Neuron (in vitro differentiated cells): ENCODE measurements around the gene MARS2.
"Not testable (repeated sequence)": the region's sequence is repeated elsewhere in the genome, so short reads cannot be mapped to it uniquely, and the experiment has no call there.

Source experiments
- H2AFZ ChIP-seq: one replicate; pipeline ENCODE4 v1.6.1; 2013; ENCODE audit warnings: low read depth, mild to moderate bottlenecking, inconsistent platforms, low read length, moderate library complexity
- H3K27me3 ChIP-seq: one replicate; pipeline ENCODE4 v1.6.1; 2013; ENCODE audit warnings: low read length; ENCODE audit not compliant: insufficient read depth
- H3K36me3 ChIP-seq: one replicate; pipeline ENCODE4 v1.6.1; 2013; ENCODE audit warnings: low read length; ENCODE audit not compliant: insufficient read depth
- H3K4me1 ChIP-seq: one replicate; pipeline ENCODE4 v1.6.1; 2013; ENCODE audit warnings: low read length; ENCODE audit not compliant: insufficient read depth
- H3K4me3 ChIP-seq: 2 replicates; pipeline ENCODE4 v1.5.1; 2013; ENCODE audit warnings: mild to moderate bottlenecking, low read length, moderate library complexity
- H3K9me3 ChIP-seq: one replicate; pipeline ENCODE4 v1.6.1; 2013; ENCODE audit warnings: low read length

MARS2 gene

DNA sequence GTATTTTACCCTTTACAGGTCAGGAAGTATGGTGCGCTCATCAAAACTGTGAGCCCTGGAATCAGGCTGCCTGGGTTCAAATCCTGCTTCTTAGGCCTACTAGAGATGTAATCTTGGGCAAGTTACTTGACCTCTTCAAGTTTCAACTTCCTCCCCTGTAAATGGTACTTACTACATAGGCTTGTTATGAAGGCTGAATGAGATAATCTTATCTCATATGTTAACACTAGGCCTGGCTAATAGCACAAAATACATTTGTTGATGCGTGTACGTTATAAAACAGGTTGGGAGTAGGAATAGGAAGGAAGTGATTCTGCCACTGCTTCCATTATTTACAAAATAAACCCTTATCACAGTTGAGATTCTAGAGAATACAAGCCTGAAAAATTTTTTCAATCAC, 28.1 kb upstream of the MARS2 start:
- no peaks in the 10 kb centered on the region for H3K27me3 ChIP-seq
- H3K4me1 ChIP-seq: peaks cover 34% of the 10 kb centered on the region
- no peak overlapping the region for H2AFZ ChIP-seq
- no peaks in the 10 kb centered on the region for H3K9me3 ChIP-seq
- H3K36me3 ChIP-seq: no peaks in the 10 kb centered on the region
- no peak overlapping the region for H3K4me3 ChIP-seq

DNA sequence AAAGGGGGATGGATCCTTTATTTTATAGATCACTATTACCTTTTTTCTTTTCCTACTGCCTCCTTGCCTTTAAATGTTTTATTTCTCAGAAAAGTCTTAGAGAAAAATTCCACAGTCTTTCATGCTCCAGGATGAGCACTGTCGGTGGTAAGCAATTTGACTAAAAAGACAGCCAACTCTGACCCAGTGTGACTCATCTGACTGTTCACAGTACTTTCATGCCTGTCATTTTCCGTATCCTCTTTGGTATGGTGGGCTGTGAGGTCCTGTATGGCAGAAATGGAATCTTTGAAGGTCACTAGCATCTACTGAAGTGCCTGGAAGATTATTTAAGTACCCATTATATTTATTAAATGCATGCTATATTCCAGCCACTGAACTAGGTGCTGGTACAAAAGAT, 27.7 kb upstream of the MARS2 start:
- peaks cover 34% of the 10 kb centered on the region for H3K4me1 ChIP-seq
- no peak overlapping the region for H3K4me3 ChIP-seq
- H3K9me3 ChIP-seq: no peaks in the 10 kb centered on the region
- no peaks in the 10 kb centered on the region for H3K27me3 ChIP-seq
- H2AFZ ChIP-seq: no peak overlapping the region
- no peaks in the 10 kb centered on the region for H3K36me3 ChIP-seq

GRCh38 chr2:197695206-197695605, 10.0 kb upstream of the MARS2 start:
- not testable (repeated sequence) for H3K9me3 ChIP-seq, H3K27me3 ChIP-seq, H3K4me3 ChIP-seq, H2AFZ ChIP-seq, H3K4me1 ChIP-seq, H3K36me3 ChIP-seq

- H3K9me3 ChIP-seq, H3K27me3 ChIP-seq, H3K4me3 ChIP-seq, H2AFZ ChIP-seq, H3K4me1 ChIP-seq, H3K36me3 ChIP-seq: not testable (repeated sequence)
Observed at GRCh38 chr2:197695971-197696370, 9.2 kb upstream of the MARS2 start.

GRCh38 chr2:197696571-197696970, 8.6 kb upstream of the MARS2 start:
- H2AFZ ChIP-seq, H3K4me3 ChIP-seq, H3K36me3 ChIP-seq, H3K9me3 ChIP-seq, H3K4me1 ChIP-seq, H3K27me3 ChIP-seq: not testable (repeated sequence)

DNA sequence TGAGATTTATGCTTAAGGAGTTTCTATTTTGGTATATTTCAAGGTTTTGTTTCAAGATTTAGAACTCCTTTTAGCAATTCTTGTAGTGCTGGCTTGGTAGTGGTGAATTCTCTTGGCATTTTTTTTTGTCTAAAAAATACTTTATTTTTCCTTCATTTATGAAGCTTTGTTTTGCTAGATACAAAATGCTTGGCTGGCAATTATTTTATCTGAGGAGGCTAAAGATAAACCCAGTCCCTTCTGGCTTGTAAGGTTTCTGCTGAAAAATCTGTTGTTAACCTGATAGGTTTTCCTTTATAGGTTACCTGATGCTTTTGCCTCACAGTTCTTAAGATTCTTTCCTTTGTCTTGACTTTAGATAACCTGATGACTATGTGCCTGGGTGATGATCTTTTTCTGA, 5.4 kb upstream of the MARS2 start:
- not testable (repeated sequence) for H2AFZ ChIP-seq, H3K9me3 ChIP-seq, H3K4me1 ChIP-seq, H3K27me3 ChIP-seq, H3K36me3 ChIP-seq, H3K4me3 ChIP-seq

DNA sequence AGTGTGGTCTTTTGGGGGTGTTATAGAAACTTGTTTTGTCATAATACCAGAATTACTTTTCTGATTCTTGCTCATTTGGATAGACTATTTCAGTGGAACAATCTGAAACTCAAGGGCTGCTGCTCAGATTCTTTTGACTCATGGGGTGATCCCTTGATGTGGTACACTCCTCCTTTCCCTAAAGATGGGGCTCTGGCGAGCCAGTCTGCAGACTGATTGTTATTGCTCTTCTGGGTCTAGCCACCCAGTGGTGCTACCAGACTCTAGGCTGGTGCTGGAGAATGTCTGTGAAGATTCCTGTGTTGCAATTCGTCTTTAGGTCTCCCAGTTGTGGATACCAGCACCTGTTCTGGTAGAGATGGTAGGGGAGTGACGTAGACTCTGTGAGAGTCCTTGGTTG, 4.2 kb upstream of the MARS2 start:
- Histone ChIP-seq H2AFZ (no peak overlapping the region), H3K36me3 (no peaks in the 10 kb centered on the region), H3K4me3 (no peak overlapping the region), H3K27me3 (no peaks in the 10 kb centered on the region), H3K9me3 (no peaks in the 10 kb centered on the region), H3K4me1 (peaks cover 3% of the 10 kb centered on the region)

- Histone ChIP-seq H2AFZ (peak overlapping the region; percentile 100), H3K9me3 (no peaks in the 10 kb centered on the region), H3K4me1 (peaks cover 32% of the 10 kb centered on the region)
Observed at GRCh38 chr2:197704434-197705120, 592 bp upstream of the MARS2 start.

DNA sequence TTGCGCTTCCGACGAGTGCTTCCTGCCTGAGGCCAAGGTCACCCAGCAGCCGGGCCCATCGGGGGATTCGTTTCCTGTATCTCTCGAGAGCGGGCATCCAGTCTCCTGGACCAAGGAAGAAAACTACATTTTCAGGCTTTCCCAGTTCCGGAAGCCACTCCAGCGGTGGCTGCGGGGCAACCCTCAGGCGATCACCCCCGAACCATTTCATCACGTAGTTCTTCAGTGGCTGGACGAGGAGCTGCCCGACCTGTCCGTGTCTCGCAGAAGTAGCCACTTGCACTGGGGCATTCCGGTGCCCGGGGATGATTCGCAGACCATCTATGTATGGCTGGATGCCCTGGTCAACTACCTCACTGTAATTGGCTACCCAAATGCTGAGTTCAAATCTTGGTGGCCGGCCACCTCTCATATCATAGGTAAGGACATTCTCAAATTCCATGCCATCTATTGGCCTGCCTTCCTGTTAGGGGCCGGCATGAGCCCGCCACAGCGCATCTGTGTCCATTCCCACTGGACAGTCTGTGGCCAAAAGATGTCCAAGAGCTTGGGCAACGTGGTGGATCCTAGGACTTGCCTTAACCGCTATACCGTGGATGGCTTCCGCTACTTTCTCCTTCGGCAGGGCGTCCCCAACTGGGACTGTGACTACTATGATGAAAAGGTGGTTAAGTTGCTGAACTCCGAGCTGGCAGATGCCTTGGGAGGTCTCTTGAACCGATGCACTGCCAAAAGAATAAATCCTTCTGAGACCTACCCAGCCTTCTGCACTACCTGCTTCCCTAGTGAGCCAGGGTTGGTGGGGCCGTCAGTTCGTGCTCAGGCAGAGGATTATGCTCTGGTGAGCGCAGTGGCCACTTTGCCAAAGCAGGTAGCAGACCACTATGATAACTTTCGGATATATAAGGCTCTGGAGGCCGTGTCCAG, 1.0 kb downstream of the MARS2 start:
- peak overlapping the region; percentile 100 for H2AFZ ChIP-seq
- peak overlapping the region; percentile 99 for H3K4me3 ChIP-seq
- no peaks in the 10 kb centered on the region for H3K27me3 ChIP-seq
- H3K36me3 ChIP-seq: peaks cover 1% of the 10 kb centered on the region
- H3K9me3 ChIP-seq: no peaks in the 10 kb centered on the region
- H3K4me1 ChIP-seq: peaks cover 32% of the 10 kb centered on the region

More at GRCh38 chr2:197704434-197705120, 592 bp upstream of the MARS2 start:
- peak overlapping the region; percentile 99 for H3K4me3 ChIP-seq
- no peaks in the 10 kb centered on the region for H3K36me3 ChIP-seq
- no peaks in the 10 kb centered on the region for H3K27me3 ChIP-seq

- Histone ChIP-seq H3K27me3 (no peaks in the 10 kb centered on the region), H3K4me1 (peaks cover 32% of the 10 kb centered on the region), H2AFZ (no peak overlapping the region), H3K4me3 (peak overlapping the region; percentile 99), H3K9me3 (no peaks in the 10 kb centered on the region), H3K36me3 (peaks cover 3% of the 10 kb centered on the region)
Observed at GRCh38 chr2:197706839-197707207, 1.7 kb downstream of the MARS2 start.

- no peaks in the 10 kb centered on the region for H3K9me3 ChIP-seq
- peak overlapping the region; percentile 99 for H3K4me3 ChIP-seq
- H3K27me3 ChIP-seq: no peaks in the 10 kb centered on the region
- peaks cover 32% of the 10 kb centered on the region for H3K4me1 ChIP-seq
- H3K36me3 ChIP-seq: peaks cover 3% of the 10 kb centered on the region
- no peak overlapping the region for H2AFZ ChIP-seq
Observed at GRCh38 chr2:197707316-197708213, 2.4 kb downstream of the MARS2 start.

DNA sequence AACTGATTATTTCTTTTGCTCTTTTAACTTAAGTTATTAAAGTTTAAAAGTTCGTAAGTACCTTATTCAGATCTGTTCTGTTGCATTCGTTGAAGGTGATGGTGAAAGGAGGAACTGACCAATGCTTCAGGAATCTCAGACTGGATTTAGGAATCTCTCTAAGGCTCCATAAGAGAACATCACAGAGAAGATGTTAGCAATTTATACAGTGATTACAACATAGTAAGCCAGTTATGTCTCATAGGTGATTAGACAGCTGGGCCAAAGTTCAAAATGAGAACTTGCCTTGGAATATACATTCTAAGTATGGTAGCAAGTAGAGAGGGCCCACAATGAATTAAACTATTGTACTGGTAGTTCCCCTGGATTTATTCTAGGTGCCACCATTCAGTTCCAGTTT, 3.2 kb downstream of the MARS2 start:
- peaks cover 3% of the 10 kb centered on the region for H3K36me3 ChIP-seq
- no peaks in the 10 kb centered on the region for H3K9me3 ChIP-seq
- no peaks in the 10 kb centered on the region for H3K27me3 ChIP-seq
- H3K4me1 ChIP-seq: peaks cover 32% of the 10 kb centered on the region
- H3K4me3 ChIP-seq: peak overlapping the region; percentile 99
- H2AFZ ChIP-seq: no peak overlapping the region

DNA sequence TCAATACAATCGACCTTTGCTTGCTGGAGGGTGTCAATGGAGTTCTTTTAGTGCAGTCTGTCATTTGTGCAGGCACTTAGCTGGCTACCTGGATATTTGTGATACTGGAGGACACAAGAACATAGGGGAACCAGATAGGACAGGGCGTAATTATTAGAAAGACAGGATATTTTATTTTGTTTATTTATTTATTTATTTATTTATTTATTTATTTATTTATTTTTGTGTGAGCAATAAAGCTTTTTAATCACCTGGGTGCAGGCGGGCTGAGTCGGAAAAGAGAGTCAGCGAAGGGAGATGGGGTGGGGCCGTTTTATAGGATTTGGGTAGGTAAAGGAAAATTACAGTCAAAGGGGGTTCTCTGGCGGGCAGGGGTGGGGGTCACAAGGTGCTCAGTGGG, 4.0 kb downstream of the MARS2 start:
- not testable (repeated sequence) for H3K27me3 ChIP-seq, H3K9me3 ChIP-seq, H3K4me3 ChIP-seq, H2AFZ ChIP-seq, H3K36me3 ChIP-seq
- H3K4me1 ChIP-seq: peaks cover 32% of the 10 kb centered on the region
